HL-60 (cell line): ENCODE measurements around the gene CXCR6.

Experiments
- DNase-seq, 2 experiments: peaks; one replicate each; pipeline ENCODE4 v3.0.0-alpha.2; 2010 to 2020; ENCODE audit warnings: low read depth in 1 of 2, low spot score in 1 of 2
- H3K27ac ChIP-seq: fragments of 250-450 bp; sonication (Bioruptor Pico); replicated peaks from 2 replicates; pipeline ENCODE4 v1.5.1; 2020; ENCODE audit warnings: mild to moderate bottlenecking, moderate library complexity
- H3K27me3 ChIP-seq: fragments of 250-450 bp; sonication (Bioruptor Pico); 2 replicates; pipeline ENCODE4 v1.5.1; 2021; ENCODE audit warnings: mild to moderate bottlenecking, moderate library complexity; ENCODE audit not compliant: insufficient read depth, poor library complexity, severe bottlenecking
- H3K4me3 ChIP-seq: replicated peaks from 2 replicates; pipeline ENCODE4 v1.5.1; 2011; ENCODE audit warnings: mild to moderate bottlenecking, control low read depth, low read length; ENCODE audit not compliant: insufficient read depth
- GABPA ChIP-seq: IDR thresholded peaks from 2 replicates; pipeline ENCODE4 v1.6.1; 2012; ENCODE audit warnings: low read depth
- POLR2AphosphoS5 ChIP-seq: IDR thresholded peaks from 2 replicates; pipeline ENCODE4 v1.6.1; 2012; ENCODE audit warnings: low read depth
- SPI1 ChIP-seq: IDR thresholded peaks from 2 replicates; pipeline ENCODE4 v1.6.1; 2012; ENCODE audit warnings: low read depth, mild to moderate bottlenecking, borderline replicate concordance
- TF ChIP-seq, protein P1 (sequence below): IDR thresholded peaks from one replicate; pipeline ENCODE4 v1.5.1; 2011; ENCODE audit warnings: low read length, control low read depth, inconsistent platforms; ENCODE audit not compliant: insufficient read depth
- TF ChIP-seq, protein P2 (sequence below): IDR thresholded peaks from 2 replicates; pipeline ENCODE4 v1.6.1; 2012; ENCODE audit warnings: low read depth; ENCODE audit not compliant: insufficient replicate concordance

The CXCR6 gene

DNA sequence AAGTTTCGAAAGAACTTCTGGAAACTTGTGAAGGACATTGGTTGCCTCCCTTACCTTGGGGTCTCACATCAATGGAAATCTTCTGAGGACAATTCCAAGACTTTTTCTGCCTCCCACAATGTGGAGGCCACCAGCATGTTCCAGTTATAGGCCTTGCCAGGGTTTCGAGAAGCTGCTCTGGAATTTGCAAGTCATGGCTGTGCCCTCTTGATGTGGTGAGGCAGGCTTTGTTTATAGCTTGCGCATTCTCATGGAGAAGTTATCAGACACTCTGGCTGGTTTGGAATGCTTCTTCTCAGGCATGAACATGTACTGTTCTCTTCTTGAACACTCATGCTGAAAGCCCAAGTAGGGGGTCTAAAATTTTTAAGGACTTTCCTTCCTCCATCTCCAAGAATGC is 4.1 kb downstream of the CXCR6 start:
- Histone ChIP-seq H3K27ac (no peak overlapping the region), H3K4me3 (no peak overlapping the region), H3K27me3 (no peaks in the 10 kb centered on the region)
- TF ChIP-seq, protein P1, sequence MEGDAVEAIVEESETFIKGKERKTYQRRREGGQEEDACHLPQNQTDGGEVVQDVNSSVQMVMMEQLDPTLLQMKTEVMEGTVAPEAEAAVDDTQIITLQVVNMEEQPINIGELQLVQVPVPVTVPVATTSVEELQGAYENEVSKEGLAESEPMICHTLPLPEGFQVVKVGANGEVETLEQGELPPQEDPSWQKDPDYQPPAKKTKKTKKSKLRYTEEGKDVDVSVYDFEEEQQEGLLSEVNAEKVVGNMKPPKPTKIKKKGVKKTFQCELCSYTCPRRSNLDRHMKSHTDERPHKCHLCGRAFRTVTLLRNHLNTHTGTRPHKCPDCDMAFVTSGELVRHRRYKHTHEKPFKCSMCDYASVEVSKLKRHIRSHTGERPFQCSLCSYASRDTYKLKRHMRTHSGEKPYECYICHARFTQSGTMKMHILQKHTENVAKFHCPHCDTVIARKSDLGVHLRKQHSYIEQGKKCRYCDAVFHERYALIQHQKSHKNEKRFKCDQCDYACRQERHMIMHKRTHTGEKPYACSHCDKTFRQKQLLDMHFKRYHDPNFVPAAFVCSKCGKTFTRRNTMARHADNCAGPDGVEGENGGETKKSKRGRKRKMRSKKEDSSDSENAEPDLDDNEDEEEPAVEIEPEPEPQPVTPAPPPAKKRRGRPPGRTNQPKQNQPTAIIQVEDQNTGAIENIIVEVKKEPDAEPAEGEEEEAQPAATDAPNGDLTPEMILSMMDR: no peak
- TF ChIP-seq SPI1: no peak
- TF ChIP-seq POLR2AphosphoS5: no peak
- no peak for TF ChIP-seq GABPA
- TF ChIP-seq, protein P2, sequence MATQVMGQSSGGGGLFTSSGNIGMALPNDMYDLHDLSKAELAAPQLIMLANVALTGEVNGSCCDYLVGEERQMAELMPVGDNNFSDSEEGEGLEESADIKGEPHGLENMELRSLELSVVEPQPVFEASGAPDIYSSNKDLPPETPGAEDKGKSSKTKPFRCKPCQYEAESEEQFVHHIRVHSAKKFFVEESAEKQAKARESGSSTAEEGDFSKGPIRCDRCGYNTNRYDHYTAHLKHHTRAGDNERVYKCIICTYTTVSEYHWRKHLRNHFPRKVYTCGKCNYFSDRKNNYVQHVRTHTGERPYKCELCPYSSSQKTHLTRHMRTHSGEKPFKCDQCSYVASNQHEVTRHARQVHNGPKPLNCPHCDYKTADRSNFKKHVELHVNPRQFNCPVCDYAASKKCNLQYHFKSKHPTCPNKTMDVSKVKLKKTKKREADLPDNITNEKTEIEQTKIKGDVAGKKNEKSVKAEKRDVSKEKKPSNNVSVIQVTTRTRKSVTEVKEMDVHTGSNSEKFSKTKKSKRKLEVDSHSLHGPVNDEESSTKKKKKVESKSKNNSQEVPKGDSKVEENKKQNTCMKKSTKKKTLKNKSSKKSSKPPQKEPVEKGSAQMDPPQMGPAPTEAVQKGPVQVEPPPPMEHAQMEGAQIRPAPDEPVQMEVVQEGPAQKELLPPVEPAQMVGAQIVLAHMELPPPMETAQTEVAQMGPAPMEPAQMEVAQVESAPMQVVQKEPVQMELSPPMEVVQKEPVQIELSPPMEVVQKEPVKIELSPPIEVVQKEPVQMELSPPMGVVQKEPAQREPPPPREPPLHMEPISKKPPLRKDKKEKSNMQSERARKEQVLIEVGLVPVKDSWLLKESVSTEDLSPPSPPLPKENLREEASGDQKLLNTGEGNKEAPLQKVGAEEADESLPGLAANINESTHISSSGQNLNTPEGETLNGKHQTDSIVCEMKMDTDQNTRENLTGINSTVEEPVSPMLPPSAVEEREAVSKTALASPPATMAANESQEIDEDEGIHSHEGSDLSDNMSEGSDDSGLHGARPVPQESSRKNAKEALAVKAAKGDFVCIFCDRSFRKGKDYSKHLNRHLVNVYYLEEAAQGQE: no peak
- DNase-seq: no peak

DNA sequence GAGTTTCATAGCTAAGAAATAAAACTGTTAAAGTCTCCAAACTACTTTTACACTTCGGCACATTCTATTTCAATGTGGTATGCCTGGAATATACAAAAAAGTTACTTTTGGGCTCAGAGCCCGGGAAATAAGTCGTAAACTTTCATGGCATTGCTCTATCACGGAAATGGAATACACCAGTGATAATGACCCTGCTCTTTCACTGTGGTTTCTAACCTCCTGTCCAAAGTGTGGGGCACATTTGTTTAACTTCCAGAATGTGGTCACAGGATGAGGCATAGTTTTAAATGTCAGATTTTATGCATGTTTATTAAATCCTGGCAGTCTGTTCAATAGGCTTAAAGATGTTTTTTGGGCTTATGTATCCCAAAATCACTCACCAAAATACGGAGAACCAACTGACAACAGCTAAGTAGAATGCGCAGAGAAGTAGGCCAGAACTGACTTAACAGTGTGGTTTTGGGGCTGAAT is 5.1 kb downstream of the CXCR6 start:
- Histone ChIP-seq H3K4me3 (no peak overlapping the region), H3K27ac (no peak overlapping the region), H3K27me3 (no peaks in the 10 kb centered on the region)
- TF ChIP-seq, protein P2: no peak
- no peak for TF ChIP-seq POLR2AphosphoS5
- no peak for TF ChIP-seq GABPA
- TF ChIP-seq, protein P1: no peak
- DNase-seq: no peak

DNA sequence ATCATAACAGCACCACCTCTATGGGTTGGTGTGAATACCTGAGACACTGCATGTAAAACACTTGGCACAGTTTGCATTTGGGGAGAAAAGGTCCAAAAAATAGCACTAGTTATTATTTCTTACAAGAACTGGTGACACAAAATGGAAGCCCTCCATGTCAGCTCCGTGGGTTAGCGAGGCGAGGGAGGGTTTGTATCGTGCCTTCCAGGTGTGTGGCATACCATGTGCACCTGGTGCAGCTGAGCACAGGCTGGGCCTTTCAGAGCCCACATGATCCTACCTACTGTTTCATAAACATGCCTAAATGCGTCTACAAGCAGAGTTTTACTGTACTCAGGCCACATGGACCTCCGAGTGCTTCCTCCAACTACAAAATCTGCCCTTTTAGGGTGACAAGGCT is 5.6 kb downstream of the CXCR6 start:
- H3K4me3 ChIP-seq: no peak overlapping the region
- no peak for DNase-seq
- TF ChIP-seq, protein P1: no peak
- no peak for TF ChIP-seq GABPA
- TF ChIP-seq POLR2AphosphoS5: no peak
- no peak for TF ChIP-seq SPI1
- TF ChIP-seq, protein P2: no peak
- no peak overlapping the region for H3K27ac ChIP-seq
- H3K27me3 ChIP-seq: no peaks in the 10 kb centered on the region
